ENCODE measurements around the gene SH3GL3. TPM values are rescaled to one million over a fixed set of nuclear protein-coding genes. Genes with fewer than 3 reads are reported as not detected.

Gene SH3GL3
- total RNA-seq, 1 donor from 2014 or later, result not detected

GRCh38 chr15:83537606-83538005 lies 90.5 kb downstream of the SH3GL3 start:
- H3K27ac ChIP-seq (replicated peaks), result no peak overlapping the region
- peaks cover 2% of the 10 kb centered on the region for H3K9me3 ChIP-seq (replicated peaks)
- no peaks in the 10 kb centered on the region for H3K4me1 ChIP-seq
- intact Hi-C loops (cut with micrococcal nuclease), result no loop called here
- H3K4me3 ChIP-seq, result no peak overlapping the region
- no peak for DNase-seq
- H3K27me3 ChIP-seq (ENCODE audit: low read depth), result peaks cover 3% of the 10 kb centered on the region
- TF ChIP-seq CTCF (IDR thresholded peaks at IDR 0.05; ENCODE audit: borderline replicate concordance), result no peak
- no peaks in the 10 kb centered on the region for H3K36me3 ChIP-seq

GRCh38 chr15:83538682-83539081 lies 91.5 kb downstream of the SH3GL3 start:
- Histone ChIP-seq H3K4me3 (no peak overlapping the region), H3K27me3 (ENCODE audit: low read depth) (no peaks in the 10 kb centered on the region), H3K27ac (replicated peaks) (no peak overlapping the region), H3K4me1 (no peaks in the 10 kb centered on the region), H3K36me3 (no peaks in the 10 kb centered on the region), H3K9me3 (replicated peaks) (peaks cover 13% of the 10 kb centered on the region)
- DNase-seq, result no peak
- intact Hi-C loops (cut with micrococcal nuclease), result no loop called here
- no peak for TF ChIP-seq CTCF (IDR thresholded peaks at IDR 0.05; ENCODE audit: borderline replicate concordance)

GRCh38 chr15:83545804-83546511 lies 98.8 kb downstream of the SH3GL3 start:
- H3K27ac ChIP-seq (replicated peaks), result no peak overlapping the region
- intact Hi-C loops (cut with micrococcal nuclease), result no loop called here
- H3K4me1 ChIP-seq, result no peaks in the 10 kb centered on the region
- H3K9me3 ChIP-seq (replicated peaks), result peaks cover 34% of the 10 kb centered on the region
- no peak for TF ChIP-seq CTCF (IDR thresholded peaks at IDR 0.05; ENCODE audit: borderline replicate concordance)
- peaks cover 8% of the 10 kb centered on the region for H3K27me3 ChIP-seq (ENCODE audit: low read depth)
- no peak overlapping the region for H3K4me3 ChIP-seq
- no peaks in the 10 kb centered on the region for H3K36me3 ChIP-seq
- DNase-seq, result no peak

- Histone ChIP-seq H3K4me3 (no peak overlapping the region), H3K4me1 (no peaks in the 10 kb centered on the region), H3K9me3 (replicated peaks) (peaks cover 34% of the 10 kb centered on the region), H3K27ac (replicated peaks) (no peak overlapping the region), H3K36me3 (no peaks in the 10 kb centered on the region), H3K27me3 (ENCODE audit: low read depth) (peaks cover 12% of the 10 kb centered on the region)
- intact Hi-C loops (cut with micrococcal nuclease), result no loop called here
- no peak for TF ChIP-seq CTCF (IDR thresholded peaks at IDR 0.05; ENCODE audit: borderline replicate concordance)
- DNase-seq, result no peak
Observed at GRCh38 chr15:83546512-83546888, 99.4 kb downstream of the SH3GL3 start.

GRCh38 chr15:83547168-83547567 lies 100.0 kb downstream of the SH3GL3 start:
- Histone ChIP-seq H3K4me1 (no peaks in the 10 kb centered on the region), H3K27me3 (ENCODE audit: low read depth) (peaks cover 19% of the 10 kb centered on the region), H3K9me3 (replicated peaks) (peaks cover 34% of the 10 kb centered on the region), H3K36me3 (no peaks in the 10 kb centered on the region), H3K27ac (replicated peaks) (no peak overlapping the region), H3K4me3 (no peak overlapping the region)
- DNase-seq, result no peak
- intact Hi-C loops (cut with micrococcal nuclease), result no loop called here
- no peak for TF ChIP-seq CTCF (IDR thresholded peaks at IDR 0.05; ENCODE audit: borderline replicate concordance)

All from left ventricle myocardium inferior (tissue), 1 donor.